Measurements from ENCODE around the gene SMC3. TPM values are rescaled to one million over a fixed set of nuclear protein-coding genes. Genes with fewer than 3 reads are reported as not detected.

SMC3 gene
- total RNA-seq, 1 donor from 2014 or later, result 20.9 TPM

DNA sequence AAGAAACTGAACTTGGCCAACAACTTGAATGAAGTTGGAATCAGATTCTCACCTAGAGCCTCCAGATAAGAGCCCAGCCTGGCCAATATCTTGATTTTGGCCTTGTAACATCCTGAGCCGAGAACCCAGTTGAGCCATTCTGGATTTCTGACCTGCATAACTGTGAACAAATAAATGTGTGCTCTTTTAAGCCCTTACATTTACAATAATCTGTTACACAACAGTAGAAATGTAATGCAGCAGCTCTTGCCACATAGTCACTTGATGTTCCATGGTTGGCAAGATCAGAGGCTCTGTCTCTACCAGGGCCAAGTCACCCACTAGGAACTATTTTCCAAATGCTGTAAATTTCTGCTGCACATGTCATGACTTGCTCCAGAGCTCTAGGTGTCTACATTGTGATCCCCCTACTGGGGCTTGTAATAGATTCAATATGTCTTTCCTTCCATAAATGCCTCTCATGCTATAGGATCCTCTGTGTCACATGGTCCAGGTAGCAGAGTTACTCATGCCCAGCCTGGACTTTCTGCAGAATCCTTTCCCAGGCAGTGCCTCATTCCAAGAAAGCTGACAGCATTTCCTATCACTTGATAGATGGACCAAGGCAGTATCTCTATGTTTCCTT is 65.2 kb downstream of the SMC3 start:
- Histone ChIP-seq H3K27me3 (ENCODE audit: low read depth) (no peaks in the 10 kb centered on the region), H3K36me3 (no peaks in the 10 kb centered on the region), H3K4me1 (peaks cover 47% of the 10 kb centered on the region), H3K27ac (replicated peaks) (peak overlapping the region; percentile 56), H3K4me3 (no peak overlapping the region), H3K9me3 (replicated peaks) (no peaks in the 10 kb centered on the region)
- no peak for DNase-seq
- TF ChIP-seq, protein P1, sequence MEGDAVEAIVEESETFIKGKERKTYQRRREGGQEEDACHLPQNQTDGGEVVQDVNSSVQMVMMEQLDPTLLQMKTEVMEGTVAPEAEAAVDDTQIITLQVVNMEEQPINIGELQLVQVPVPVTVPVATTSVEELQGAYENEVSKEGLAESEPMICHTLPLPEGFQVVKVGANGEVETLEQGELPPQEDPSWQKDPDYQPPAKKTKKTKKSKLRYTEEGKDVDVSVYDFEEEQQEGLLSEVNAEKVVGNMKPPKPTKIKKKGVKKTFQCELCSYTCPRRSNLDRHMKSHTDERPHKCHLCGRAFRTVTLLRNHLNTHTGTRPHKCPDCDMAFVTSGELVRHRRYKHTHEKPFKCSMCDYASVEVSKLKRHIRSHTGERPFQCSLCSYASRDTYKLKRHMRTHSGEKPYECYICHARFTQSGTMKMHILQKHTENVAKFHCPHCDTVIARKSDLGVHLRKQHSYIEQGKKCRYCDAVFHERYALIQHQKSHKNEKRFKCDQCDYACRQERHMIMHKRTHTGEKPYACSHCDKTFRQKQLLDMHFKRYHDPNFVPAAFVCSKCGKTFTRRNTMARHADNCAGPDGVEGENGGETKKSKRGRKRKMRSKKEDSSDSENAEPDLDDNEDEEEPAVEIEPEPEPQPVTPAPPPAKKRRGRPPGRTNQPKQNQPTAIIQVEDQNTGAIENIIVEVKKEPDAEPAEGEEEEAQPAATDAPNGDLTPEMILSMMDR (IDR thresholded peaks at IDR 0.05; ENCODE audit: borderline replicate concordance), result no peak
- intact Hi-C loops (cut with micrococcal nuclease), result no loop called here

DNA sequence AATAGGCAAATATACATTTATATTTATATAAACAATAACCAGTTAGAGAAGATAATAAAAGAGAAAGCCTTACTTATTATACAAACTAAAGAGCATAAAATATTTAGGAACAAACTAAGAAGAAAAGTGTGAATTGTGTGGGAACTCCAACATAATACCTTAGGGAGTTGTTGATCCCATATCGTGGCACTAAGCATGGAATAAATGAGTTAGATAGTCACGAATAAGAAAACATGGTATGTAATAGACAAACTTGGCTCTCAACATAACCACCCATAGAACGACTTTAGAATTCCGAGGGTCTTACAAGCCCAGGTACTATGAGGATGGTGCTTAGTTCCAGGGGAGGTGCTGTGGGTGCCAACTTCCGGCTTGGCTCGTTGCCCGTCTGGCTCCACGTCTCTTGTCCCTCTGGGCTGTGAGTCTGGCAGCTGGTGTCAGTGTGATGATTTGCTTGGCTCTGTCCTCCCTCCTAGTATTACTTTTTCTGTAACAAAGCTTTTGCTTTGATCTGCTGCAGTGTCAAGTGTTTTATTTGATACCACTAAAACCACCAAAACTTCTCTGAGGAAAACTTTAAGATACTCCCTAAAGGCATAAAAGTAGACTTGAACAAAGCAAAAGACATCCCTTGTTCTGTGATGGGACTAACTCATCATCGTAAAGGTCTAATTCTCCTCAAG is 67.2 kb downstream of the SMC3 start:
- H3K27ac ChIP-seq (replicated peaks), result peak overlapping the region; percentile 87
- no peak overlapping the region for H3K4me3 ChIP-seq

DNA sequence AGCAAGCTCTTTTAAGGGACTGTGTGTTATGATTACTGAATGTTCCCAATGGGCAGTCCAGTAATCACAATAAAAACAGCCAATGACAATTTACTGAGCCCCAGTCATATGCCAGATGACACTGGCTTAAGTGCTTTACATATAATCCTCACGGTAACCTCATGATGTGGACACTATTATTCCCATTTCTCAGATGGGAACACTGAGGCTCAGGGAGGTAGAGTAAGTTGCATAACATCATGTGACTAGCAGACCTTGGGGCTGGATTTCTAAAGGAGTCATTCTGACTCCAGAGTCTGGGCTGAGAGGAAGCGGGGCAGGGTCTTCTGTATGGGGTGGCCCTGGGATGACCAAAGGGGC is 69.1 kb downstream of the SMC3 start:
- intact Hi-C loops (cut with micrococcal nuclease), result no loop called here
- Histone ChIP-seq H3K27ac (replicated peaks) (peak overlapping the region; percentile 87), H3K4me1 (peaks cover 48% of the 10 kb centered on the region), H3K36me3 (no peaks in the 10 kb centered on the region), H3K27me3 (ENCODE audit: low read depth) (peaks cover 4% of the 10 kb centered on the region), H3K4me3 (no peak overlapping the region), H3K9me3 (replicated peaks) (no peaks in the 10 kb centered on the region)
- DNase-seq, result no peak
- TF ChIP-seq, protein P1 (IDR thresholded peaks at IDR 0.05; ENCODE audit: borderline replicate concordance), result no peak

More for the DNA sequence above, 67.2 kb downstream of the SMC3 start:
- no peaks in the 10 kb centered on the region for H3K27me3 ChIP-seq (ENCODE audit: low read depth)
- DNase-seq, result peak; percentile 77
- TF ChIP-seq, protein P1 (IDR thresholded peaks at IDR 0.05; ENCODE audit: borderline replicate concordance), result no peak
- H3K4me1 ChIP-seq, result peaks cover 47% of the 10 kb centered on the region
- intact Hi-C loops (cut with micrococcal nuclease), result no loop called here
- no peaks in the 10 kb centered on the region for H3K36me3 ChIP-seq
- H3K9me3 ChIP-seq (replicated peaks), result no peaks in the 10 kb centered on the region

DNA sequence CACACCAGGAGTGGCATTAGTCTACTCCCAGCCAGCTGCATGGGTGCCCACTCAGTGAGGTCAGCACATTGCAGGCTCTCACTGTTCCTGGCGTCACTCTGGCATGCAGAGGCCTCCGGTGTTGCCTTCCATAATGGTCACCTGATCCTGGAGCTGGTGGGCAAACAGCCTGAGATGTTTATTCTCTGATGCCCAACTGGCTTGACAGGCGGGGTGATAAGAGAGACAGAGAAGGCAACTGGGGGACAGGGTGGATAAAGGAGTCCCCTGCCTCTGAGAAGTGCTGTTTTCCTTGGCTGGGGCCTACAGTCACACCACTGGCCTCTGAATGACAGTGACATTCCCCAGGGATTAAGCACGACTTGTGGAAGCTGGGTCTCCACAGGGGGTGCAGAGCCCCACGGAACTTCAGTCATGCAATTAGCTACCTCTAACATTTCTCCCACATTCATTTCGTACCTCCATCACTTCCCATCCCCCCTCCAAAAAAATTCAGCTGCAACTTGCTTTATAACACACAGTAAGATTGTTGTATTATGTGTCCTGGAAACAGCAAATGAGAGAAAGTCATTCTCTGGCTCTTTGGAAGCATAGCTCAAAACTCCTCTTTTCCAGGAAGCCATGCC is 69.5 kb downstream of the SMC3 start:
- Histone ChIP-seq H3K9me3 (replicated peaks) (no peaks in the 10 kb centered on the region), H3K4me3 (no peak overlapping the region), H3K4me1 (peaks cover 48% of the 10 kb centered on the region), H3K27me3 (ENCODE audit: low read depth) (peaks cover 8% of the 10 kb centered on the region), H3K27ac (replicated peaks) (peak overlapping the region; percentile 87), H3K36me3 (no peaks in the 10 kb centered on the region)
- intact Hi-C loops (cut with micrococcal nuclease), result no loop called here
- peak; percentile 78 for DNase-seq
- TF ChIP-seq, protein P1 (IDR thresholded peaks at IDR 0.05; ENCODE audit: borderline replicate concordance), result no peak

DNA sequence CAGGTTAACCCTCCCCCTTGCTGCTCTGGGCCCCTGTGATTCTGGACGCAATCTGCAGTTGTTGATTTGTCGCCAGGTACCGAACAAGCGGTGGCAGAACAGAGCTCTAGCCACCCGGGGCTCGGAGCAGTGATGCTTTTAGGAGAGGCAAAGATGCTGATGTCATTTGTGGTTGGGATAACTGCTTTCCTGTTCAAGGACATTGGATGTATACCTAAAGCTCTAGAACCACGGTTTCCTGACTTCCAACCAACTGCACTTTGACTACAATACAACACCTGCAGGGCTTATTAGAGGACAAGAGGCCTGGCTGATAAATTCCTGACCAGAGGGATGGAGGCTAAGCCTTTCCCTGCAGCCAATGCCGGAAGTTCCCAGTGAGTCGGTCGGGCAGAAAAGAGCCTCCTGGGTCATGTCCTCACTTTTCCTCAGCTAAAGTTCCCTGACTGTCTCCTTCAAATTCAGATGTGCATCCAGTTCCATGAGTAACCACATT is 70.1 kb downstream of the SMC3 start:
- Histone ChIP-seq H3K27ac (replicated peaks) (peak overlapping the region; percentile 87), H3K36me3 (no peaks in the 10 kb centered on the region), H3K4me1 (peaks cover 44% of the 10 kb centered on the region), H3K9me3 (replicated peaks) (no peaks in the 10 kb centered on the region), H3K4me3 (no peak overlapping the region), H3K27me3 (ENCODE audit: low read depth) (peaks cover 13% of the 10 kb centered on the region)
- intact Hi-C loops (cut with micrococcal nuclease), result no loop called here
- DNase-seq, result no peak
- TF ChIP-seq, protein P1 (IDR thresholded peaks at IDR 0.05; ENCODE audit: borderline replicate concordance), result no peak
